ENCODE data around the gene TAOK2.
A peak's percentile ranks its signal among the peaks of the same experiment; 100 is the strongest.

TAOK2 gene

GRCh38 chr16:30002614-30003346 lies 29.1 kb downstream of the TAOK2 start:
- Histone ChIP-seq H3K4me1 (ENCODE audit: insufficient read depth, insufficient read length) (peaks cover 14% of the 10 kb centered on the region), H3K4me3 (ENCODE audit: insufficient read length, low read depth) (no peak overlapping the region), H3K9ac (ENCODE audit: insufficient read length, low read depth) (peak overlapping the region; percentile 21), H3K9me3 (ENCODE audit: insufficient read depth, low read length) (no peaks in the 10 kb centered on the region), H3K36me3 (ENCODE audit: insufficient read depth, insufficient read length, low read length) (peaks cover 90% of the 10 kb centered on the region), H3K27me3 (ENCODE audit: insufficient read depth, insufficient read length) (no peaks in the 10 kb centered on the region)
- no peak for DNase-seq (ENCODE audit: low read depth, low spot score)
- no peak for TF ChIP-seq YY1 (IDR thresholded peaks at IDR 0.05; ENCODE audit: insufficient read depth, insufficient read length)
- no peak for TF ChIP-seq ZNF274 (IDR thresholded peaks at IDR 0.05; ENCODE audit: low read depth, low read length)

- TF ChIP-seq ZNF274 (IDR thresholded peaks at IDR 0.05; ENCODE audit: low read depth, low read length): no peak
- Histone ChIP-seq H3K4me1 (ENCODE audit: insufficient read depth, insufficient read length) (peaks cover 14% of the 10 kb centered on the region), H3K9me3 (ENCODE audit: insufficient read depth, low read length) (no peaks in the 10 kb centered on the region), H3K9ac (ENCODE audit: insufficient read length, low read depth) (no peak overlapping the region), H3K27me3 (ENCODE audit: insufficient read depth, insufficient read length) (no peaks in the 10 kb centered on the region), H3K36me3 (ENCODE audit: insufficient read depth, insufficient read length, low read length) (peaks cover 83% of the 10 kb centered on the region), H3K4me3 (ENCODE audit: insufficient read length, low read depth) (no peak overlapping the region)
- DNase-seq (ENCODE audit: low read depth, low spot score): no peak
These were observed 30.2 kb downstream of the TAOK2 start for GRCh38 chr16:30003670-30004423.

- no peaks in the 10 kb centered on the region for H3K9me3 ChIP-seq (ENCODE audit: insufficient read depth, low read length)
- H3K36me3 ChIP-seq (ENCODE audit: insufficient read depth, insufficient read length, low read length): peaks cover 77% of the 10 kb centered on the region
- TF ChIP-seq SUZ12 (IDR thresholded peaks at IDR 0.05; ENCODE audit: extremely low read depth, insufficient read depth, insufficient read length) (no peak), YY1 (IDR thresholded peaks at IDR 0.05; ENCODE audit: insufficient read depth, insufficient read length) (no peak), ZNF274 (IDR thresholded peaks at IDR 0.05; ENCODE audit: low read depth, low read length) (no peak)
- H3K4me1 ChIP-seq (ENCODE audit: insufficient read depth, insufficient read length): peaks cover 14% of the 10 kb centered on the region
- DNase-seq (ENCODE audit: low read depth, low spot score): no peak
- no peaks in the 10 kb centered on the region for H3K27me3 ChIP-seq (ENCODE audit: insufficient read depth, insufficient read length)
- H3K4me3 ChIP-seq (ENCODE audit: insufficient read length, low read depth): no peak overlapping the region
- H3K9ac ChIP-seq (ENCODE audit: insufficient read length, low read depth): no peak overlapping the region
These were observed 30.7 kb downstream of the TAOK2 start for GRCh38 chr16:30004424-30004776.

GRCh38 chr16:30004811-30005242 lies 31.2 kb downstream of the TAOK2 start:
- no peaks in the 10 kb centered on the region for H3K27me3 ChIP-seq (ENCODE audit: insufficient read depth, insufficient read length)
- TF ChIP-seq YY1 (IDR thresholded peaks at IDR 0.05; ENCODE audit: insufficient read depth, insufficient read length): no peak
- TF ChIP-seq ZNF274 (IDR thresholded peaks at IDR 0.05; ENCODE audit: low read depth, low read length): no peak
- TF ChIP-seq SUZ12 (IDR thresholded peaks at IDR 0.05; ENCODE audit: extremely low read depth, insufficient read depth, insufficient read length): no peak
- no peaks in the 10 kb centered on the region for H3K9me3 ChIP-seq (ENCODE audit: insufficient read depth, low read length)
- DNase-seq (ENCODE audit: low read depth, low spot score): no peak
- peak overlapping the region; percentile 42 for H3K9ac ChIP-seq (ENCODE audit: insufficient read length, low read depth)
- peaks cover 14% of the 10 kb centered on the region for H3K4me1 ChIP-seq (ENCODE audit: insufficient read depth, insufficient read length)
- H3K36me3 ChIP-seq (ENCODE audit: insufficient read depth, insufficient read length, low read length): peaks cover 73% of the 10 kb centered on the region
- no peak overlapping the region for H3K4me3 ChIP-seq (ENCODE audit: insufficient read length, low read depth)

- no peak for TF ChIP-seq YY1 (IDR thresholded peaks at IDR 0.05; ENCODE audit: insufficient read depth, insufficient read length)
- no peak for TF ChIP-seq SUZ12 (IDR thresholded peaks at IDR 0.05; ENCODE audit: extremely low read depth, insufficient read depth, insufficient read length)
- TF ChIP-seq ZNF274 (IDR thresholded peaks at IDR 0.05; ENCODE audit: low read depth, low read length): no peak
- H3K9ac ChIP-seq (ENCODE audit: insufficient read length, low read depth): no peak overlapping the region
- H3K9me3 ChIP-seq (ENCODE audit: insufficient read depth, low read length): no peaks in the 10 kb centered on the region
- DNase-seq (ENCODE audit: low read depth, low spot score): no peak
- peaks cover 66% of the 10 kb centered on the region for H3K36me3 ChIP-seq (ENCODE audit: insufficient read depth, insufficient read length, low read length)
- no peak overlapping the region for H3K4me3 ChIP-seq (ENCODE audit: insufficient read length, low read depth)
- H3K27me3 ChIP-seq (ENCODE audit: insufficient read depth, insufficient read length): peaks cover 6% of the 10 kb centered on the region
- H3K4me1 ChIP-seq (ENCODE audit: insufficient read depth, insufficient read length): peaks cover 21% of the 10 kb centered on the region
These were observed 31.9 kb downstream of the TAOK2 start for GRCh38 chr16:30005341-30006094.

GRCh38 chr16:30006095-30006473 lies 32.4 kb downstream of the TAOK2 start:
- TF ChIP-seq SUZ12 (IDR thresholded peaks at IDR 0.05; ENCODE audit: extremely low read depth, insufficient read depth, insufficient read length): no peak
- TF ChIP-seq YY1 (IDR thresholded peaks at IDR 0.05; ENCODE audit: insufficient read depth, insufficient read length): no peak
- TF ChIP-seq ZNF274 (IDR thresholded peaks at IDR 0.05; ENCODE audit: low read depth, low read length): no peak
- peaks cover 22% of the 10 kb centered on the region for H3K4me1 ChIP-seq (ENCODE audit: insufficient read depth, insufficient read length)
- no peak for DNase-seq (ENCODE audit: low read depth, low spot score)
- peaks cover 7% of the 10 kb centered on the region for H3K27me3 ChIP-seq (ENCODE audit: insufficient read depth, insufficient read length)
- no peaks in the 10 kb centered on the region for H3K9me3 ChIP-seq (ENCODE audit: insufficient read depth, low read length)
- H3K9ac ChIP-seq (ENCODE audit: insufficient read length, low read depth): no peak overlapping the region
- H3K4me3 ChIP-seq (ENCODE audit: insufficient read length, low read depth): no peak overlapping the region
- H3K36me3 ChIP-seq (ENCODE audit: insufficient read depth, insufficient read length, low read length): peaks cover 60% of the 10 kb centered on the region

Measured in NT2/D1 (cell line).